Measurements from ENCODE around the gene ITPKC.

ITPKC gene

GRCh38 chr19:40735013-40735771 is 18.3 kb downstream of the ITPKC start:
- TF ChIP-seq POLR2A (IDR thresholded peaks at IDR 0.05; ENCODE audit: low read depth, low read length): no peak
- TF ChIP-seq POLR2AphosphoS5 (IDR thresholded peaks at IDR 0.05; ENCODE audit: low read depth, low read length): no peak
- TF ChIP-seq TAF1 (IDR thresholded peaks at IDR 0.05; ENCODE audit: borderline replicate concordance, low read depth, low read length): no peak
- FAIRE-seq (no peak), DNase-seq (ENCODE audit: insufficient read length) (no peak)

GRCh38 chr19:40736661-40737060 is 19.7 kb downstream of the ITPKC start:
- no peak for TF ChIP-seq POLR2A (IDR thresholded peaks at IDR 0.05; ENCODE audit: low read depth, low read length)
- TF ChIP-seq TAF1 (IDR thresholded peaks at IDR 0.05; ENCODE audit: borderline replicate concordance, low read depth, low read length): no peak
- TF ChIP-seq POLR2AphosphoS5 (IDR thresholded peaks at IDR 0.05; ENCODE audit: low read depth, low read length): no peak
- DNase-seq (ENCODE audit: insufficient read length) (no peak), FAIRE-seq (no peak)

GRCh38 chr19:40737102-40737644 is 20.3 kb downstream of the ITPKC start:
- no peak for FAIRE-seq
- no peak for DNase-seq (ENCODE audit: insufficient read length)
- no peak for TF ChIP-seq TAF1 (IDR thresholded peaks at IDR 0.05; ENCODE audit: borderline replicate concordance, low read depth, low read length)
- TF ChIP-seq POLR2A (IDR thresholded peaks at IDR 0.05; ENCODE audit: low read depth, low read length): no peak
- TF ChIP-seq POLR2AphosphoS5 (IDR thresholded peaks at IDR 0.05; ENCODE audit: low read depth, low read length): no peak

GRCh38 chr19:40739030-40739839 is 22.3 kb downstream of the ITPKC start:
- TF ChIP-seq POLR2AphosphoS5 (IDR thresholded peaks at IDR 0.05; ENCODE audit: low read depth, low read length): no peak
- no peak for TF ChIP-seq POLR2A (IDR thresholded peaks at IDR 0.05; ENCODE audit: low read depth, low read length)
- TF ChIP-seq TAF1 (IDR thresholded peaks at IDR 0.05; ENCODE audit: borderline replicate concordance, low read depth, low read length): no peak
- DNase-seq (ENCODE audit: insufficient read length) (no peak), FAIRE-seq (no peak)

- FAIRE-seq: no peak
- no peak for DNase-seq (ENCODE audit: insufficient read length)
- no peak for TF ChIP-seq TAF1 (IDR thresholded peaks at IDR 0.05; ENCODE audit: borderline replicate concordance, low read depth, low read length)
- no peak for TF ChIP-seq POLR2A (IDR thresholded peaks at IDR 0.05; ENCODE audit: low read depth, low read length)
- no peak for TF ChIP-seq POLR2AphosphoS5 (IDR thresholded peaks at IDR 0.05; ENCODE audit: low read depth, low read length)
Measured at GRCh38 chr19:40739871-40740703, 23.2 kb downstream of the ITPKC start.

- no peak for TF ChIP-seq POLR2AphosphoS5 (IDR thresholded peaks at IDR 0.05; ENCODE audit: low read depth, low read length)
- no peak for TF ChIP-seq TAF1 (IDR thresholded peaks at IDR 0.05; ENCODE audit: borderline replicate concordance, low read depth, low read length)
- no peak for TF ChIP-seq POLR2A (IDR thresholded peaks at IDR 0.05; ENCODE audit: low read depth, low read length)
- FAIRE-seq (no peak), DNase-seq (ENCODE audit: insufficient read length) (no peak)
Measured at GRCh38 chr19:40740747-40741146, 23.8 kb downstream of the ITPKC start.

GRCh38 chr19:40741527-40742390 is 24.8 kb downstream of the ITPKC start:
- FAIRE-seq (no peak), DNase-seq (ENCODE audit: insufficient read length) (no peak)
- TF ChIP-seq TAF1 (IDR thresholded peaks at IDR 0.05; ENCODE audit: borderline replicate concordance, low read depth, low read length) (no peak), POLR2A (IDR thresholded peaks at IDR 0.05; ENCODE audit: low read depth, low read length) (no peak), POLR2AphosphoS5 (IDR thresholded peaks at IDR 0.05; ENCODE audit: low read depth, low read length) (no peak)

GRCh38 chr19:40742477-40742876 is 25.6 kb downstream of the ITPKC start:
- no peak for DNase-seq (ENCODE audit: insufficient read length)
- TF ChIP-seq TAF1 (IDR thresholded peaks at IDR 0.05; ENCODE audit: borderline replicate concordance, low read depth, low read length) (no peak), POLR2A (IDR thresholded peaks at IDR 0.05; ENCODE audit: low read depth, low read length) (no peak), POLR2AphosphoS5 (IDR thresholded peaks at IDR 0.05; ENCODE audit: low read depth, low read length) (no peak)
- no peak for FAIRE-seq

GRCh38 chr19:40742886-40743285 is 26.0 kb downstream of the ITPKC start:
- DNase-seq (ENCODE audit: insufficient read length): no peak
- FAIRE-seq: no peak
- no peak for TF ChIP-seq POLR2AphosphoS5 (IDR thresholded peaks at IDR 0.05; ENCODE audit: low read depth, low read length)
- TF ChIP-seq TAF1 (IDR thresholded peaks at IDR 0.05; ENCODE audit: borderline replicate concordance, low read depth, low read length): no peak
- TF ChIP-seq POLR2A (IDR thresholded peaks at IDR 0.05; ENCODE audit: low read depth, low read length): no peak

- TF ChIP-seq TAF1 (IDR thresholded peaks at IDR 0.05; ENCODE audit: borderline replicate concordance, low read depth, low read length) (no peak), POLR2A (IDR thresholded peaks at IDR 0.05; ENCODE audit: low read depth, low read length) (no peak), POLR2AphosphoS5 (IDR thresholded peaks at IDR 0.05; ENCODE audit: low read depth, low read length) (no peak)
- FAIRE-seq (no peak), DNase-seq (ENCODE audit: insufficient read length) (no peak)
Measured at GRCh38 chr19:40743926-40744325, 27.0 kb downstream of the ITPKC start.

All from GM12892 (cell line).